ENCODE results near the gene FBXL13. TPM values are rescaled to one million over a fixed set of nuclear protein-coding genes. Genes with fewer than 3 reads are reported as not detected.

Gene FBXL13
- total and polyA plus RNA-seq, 8 donors = 0.42 to 2.4 (median 1.4) TPM

DNA sequence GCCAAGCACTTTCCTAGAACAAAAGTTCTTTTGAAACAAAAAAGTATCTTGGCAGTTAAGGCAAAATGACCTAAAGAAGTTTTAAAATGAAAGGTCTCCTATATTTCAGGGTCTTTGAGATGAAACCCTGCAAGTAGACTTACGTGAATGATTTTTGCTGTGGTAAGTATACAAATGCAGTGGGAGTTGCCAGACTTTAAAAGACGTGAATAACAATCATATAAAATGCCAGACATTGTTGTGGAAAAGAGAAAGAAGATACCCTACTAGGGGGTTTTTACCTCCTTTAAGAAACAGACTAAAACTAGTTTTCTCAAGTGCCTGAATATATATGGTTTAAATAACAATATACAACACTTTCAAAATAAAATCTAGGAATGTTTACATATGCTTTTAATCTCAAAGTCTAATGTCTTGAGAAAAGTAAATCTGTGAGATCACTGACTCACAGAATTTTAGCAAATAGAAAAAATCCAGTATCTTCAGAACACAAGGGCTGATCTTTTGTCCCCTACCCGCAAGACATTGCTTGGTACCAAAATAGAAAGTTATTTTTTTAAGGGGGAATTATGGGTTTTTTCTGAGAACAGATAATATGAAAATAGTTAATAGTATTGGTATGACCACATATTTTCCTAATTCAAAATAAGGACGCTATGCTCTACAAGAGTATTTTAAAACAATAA is 132.3 kb downstream of the FBXL13 start:
- Histone ChIP-seq H3K27me3 (no peaks in the 10 kb centered on the region), H3K4me3 (no peak overlapping the region), H3K9me3 (no peaks in the 10 kb centered on the region), H3K36me3 (no peaks in the 10 kb centered on the region), H3K4me1 (peaks cover 0 to 9% (median 6%) of the 10 kb centered on the region in 3 donors), H3K27ac (no peak overlapping the region)
- DNase-seq = no peak
- intact Hi-C loops (cut with DNase I) = no loop called here
- FAIRE-seq = no peak
- WGBS, 2 donors = 63 to 76% methylated on average over 4 of the region's 4 CpGs
- no peak for ATAC-seq
- TF ChIP-seq, protein P1, sequence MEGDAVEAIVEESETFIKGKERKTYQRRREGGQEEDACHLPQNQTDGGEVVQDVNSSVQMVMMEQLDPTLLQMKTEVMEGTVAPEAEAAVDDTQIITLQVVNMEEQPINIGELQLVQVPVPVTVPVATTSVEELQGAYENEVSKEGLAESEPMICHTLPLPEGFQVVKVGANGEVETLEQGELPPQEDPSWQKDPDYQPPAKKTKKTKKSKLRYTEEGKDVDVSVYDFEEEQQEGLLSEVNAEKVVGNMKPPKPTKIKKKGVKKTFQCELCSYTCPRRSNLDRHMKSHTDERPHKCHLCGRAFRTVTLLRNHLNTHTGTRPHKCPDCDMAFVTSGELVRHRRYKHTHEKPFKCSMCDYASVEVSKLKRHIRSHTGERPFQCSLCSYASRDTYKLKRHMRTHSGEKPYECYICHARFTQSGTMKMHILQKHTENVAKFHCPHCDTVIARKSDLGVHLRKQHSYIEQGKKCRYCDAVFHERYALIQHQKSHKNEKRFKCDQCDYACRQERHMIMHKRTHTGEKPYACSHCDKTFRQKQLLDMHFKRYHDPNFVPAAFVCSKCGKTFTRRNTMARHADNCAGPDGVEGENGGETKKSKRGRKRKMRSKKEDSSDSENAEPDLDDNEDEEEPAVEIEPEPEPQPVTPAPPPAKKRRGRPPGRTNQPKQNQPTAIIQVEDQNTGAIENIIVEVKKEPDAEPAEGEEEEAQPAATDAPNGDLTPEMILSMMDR (IDR thresholded peaks at IDR 0.05) = no peak

DNA sequence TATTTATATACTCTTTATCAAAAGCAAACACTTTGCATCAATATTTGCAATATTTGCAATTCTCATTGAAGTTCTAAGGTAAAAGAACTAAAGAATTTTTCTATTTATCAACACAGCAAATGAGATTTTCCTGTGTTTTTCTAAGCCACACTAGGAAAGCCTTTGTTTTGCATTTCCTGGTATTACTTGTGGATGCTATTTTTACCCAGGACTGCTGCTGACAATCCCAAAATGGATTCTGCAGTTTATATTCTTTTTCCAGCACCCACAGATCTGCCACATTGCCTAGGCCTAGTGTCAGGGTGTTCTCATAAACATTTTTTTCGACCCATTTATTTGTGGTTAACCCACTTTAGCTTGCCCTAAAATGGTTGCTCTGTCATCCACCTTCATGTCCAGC is 135.9 kb downstream of the FBXL13 start:
- no peak for ATAC-seq
- FAIRE-seq = no peak
- intact Hi-C loops (cut with DNase I) = no loop called here
- TF ChIP-seq, protein P1 (IDR thresholded peaks at IDR 0.05) = no peak
- 63 to 77% methylated on average over 1 of the region's 1 CpG for WGBS, 2 donors
- Histone ChIP-seq H3K27ac (no peak overlapping the region), H3K27me3 (no peaks in the 10 kb centered on the region), H3K4me1 (peaks cover 0 to 9% (median 6%) of the 10 kb centered on the region in 3 donors), H3K36me3 (no peaks in the 10 kb centered on the region), H3K9me3 (no peaks in the 10 kb centered on the region), H3K4me3 (no peak overlapping the region)
- DNase-seq = no peak

DNA sequence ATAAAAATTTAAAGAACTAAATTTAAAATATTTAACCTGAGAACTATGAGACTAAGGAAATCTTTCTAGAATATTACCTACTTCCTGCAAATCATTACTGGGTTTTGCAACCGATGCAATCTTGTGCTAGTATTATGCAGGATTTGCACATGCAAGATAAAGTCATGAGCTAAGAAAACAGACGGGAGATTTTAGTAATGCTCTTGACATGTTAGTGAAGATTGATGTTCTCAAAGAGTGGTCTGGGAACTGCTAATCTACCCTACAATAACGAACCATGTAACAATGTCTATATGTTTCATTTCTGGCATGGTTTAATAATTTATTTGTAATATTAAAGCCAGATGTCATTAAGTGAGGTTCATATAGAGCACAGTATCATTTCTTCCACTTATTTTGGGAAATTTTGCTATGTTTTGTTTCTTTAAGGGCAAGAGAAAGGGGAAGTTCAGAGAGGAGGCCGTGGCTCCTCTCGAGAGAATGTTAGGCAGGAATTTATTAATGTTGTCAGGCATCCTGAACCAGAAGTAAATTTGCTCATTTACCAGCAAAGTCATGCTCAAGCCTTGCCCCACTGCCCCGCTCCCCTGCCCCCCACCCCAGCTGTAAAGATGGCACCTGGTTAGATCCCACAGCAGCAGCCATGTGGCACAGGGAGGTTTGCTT is 139.0 kb downstream of the FBXL13 start:
- TF ChIP-seq, protein P1 (IDR thresholded peaks at IDR 0.05) = no peak
- no peak for FAIRE-seq
- no peaks in the 10 kb centered on the region for H3K9me3 ChIP-seq
- H3K4me3 ChIP-seq = no peak overlapping the region
- H3K27ac ChIP-seq = no peak overlapping the region
- ATAC-seq = no peak
- DNase-seq = no peak
- H3K27me3 ChIP-seq = no peaks in the 10 kb centered on the region
- intact Hi-C loops (cut with DNase I) = no loop called here
- H3K4me1 ChIP-seq = peaks cover 0 to 9% (median 6%) of the 10 kb centered on the region in 3 donors
- no peaks in the 10 kb centered on the region for H3K36me3 ChIP-seq
- 62 to 68% methylated on average over 6 of the region's 6 CpGs for WGBS, 2 donors

DNA sequence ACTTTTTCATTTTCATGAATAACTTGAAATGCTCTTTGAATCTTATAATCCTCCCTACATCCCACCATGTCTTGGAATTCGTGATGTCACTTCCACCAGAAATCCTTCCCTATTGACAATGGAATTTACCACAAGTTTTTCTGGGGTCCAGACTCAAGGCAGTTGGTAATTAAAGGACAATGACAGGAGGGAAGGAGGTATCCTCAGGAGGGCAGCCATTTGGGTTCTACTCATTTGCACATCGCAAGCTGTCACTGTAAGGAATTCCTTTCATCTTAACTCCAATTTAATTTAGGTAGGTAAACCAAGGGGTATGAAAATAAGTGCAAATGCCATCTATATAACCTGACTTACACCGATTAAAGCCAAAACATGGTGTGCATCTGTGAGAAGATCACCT is 139.9 kb downstream of the FBXL13 start:
- FAIRE-seq = no peak
- Histone ChIP-seq H3K4me3 (no peak overlapping the region), H3K27me3 (no peaks in the 10 kb centered on the region), H3K27ac (no peak overlapping the region), H3K9me3 (no peaks in the 10 kb centered on the region), H3K36me3 (no peaks in the 10 kb centered on the region), H3K4me1 (peaks cover 0 to 9% (median 6%) of the 10 kb centered on the region in 3 donors)
- WGBS, 2 donors = 83 to 89% methylated on average over 3 of the region's 3 CpGs
- TF ChIP-seq, protein P1 (IDR thresholded peaks at IDR 0.05) = no peak
- DNase-seq = no peak
- intact Hi-C loops (cut with DNase I) = no loop called here
- no peak for ATAC-seq

DNA sequence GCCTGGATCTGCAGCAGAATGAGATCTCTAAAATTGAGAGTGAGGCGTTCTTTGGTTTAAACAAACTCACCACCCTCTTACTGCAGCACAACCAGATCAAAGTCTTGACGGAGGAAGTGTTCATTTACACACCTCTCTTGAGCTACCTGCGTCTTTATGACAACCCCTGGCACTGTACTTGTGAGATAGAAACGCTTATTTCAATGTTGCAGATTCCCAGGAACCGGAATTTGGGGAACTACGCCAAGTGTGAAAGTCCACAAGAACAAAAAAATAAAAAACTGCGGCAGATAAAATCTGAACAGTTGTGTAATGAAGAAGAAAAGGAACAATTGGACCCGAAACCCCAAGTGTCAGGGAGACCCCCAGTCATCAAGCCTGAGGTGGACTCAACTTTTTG is 140.4 kb downstream of the FBXL13 start:
- intact Hi-C loops (cut with DNase I) = no loop called here
- no peaks in the 10 kb centered on the region for H3K36me3 ChIP-seq
- peaks cover 0 to 9% (median 6%) of the 10 kb centered on the region in 3 donors for H3K4me1 ChIP-seq
- no peaks in the 10 kb centered on the region for H3K27me3 ChIP-seq
- no peaks in the 10 kb centered on the region for H3K9me3 ChIP-seq
- no peak overlapping the region for H3K4me3 ChIP-seq
- TF ChIP-seq, protein P1 (IDR thresholded peaks at IDR 0.05) = no peak
- WGBS, 2 donors = 61 to 77% methylated on average over 8 of the region's 8 CpGs
- FAIRE-seq = no peak
- no peak for ATAC-seq
- no peak for DNase-seq
- H3K27ac ChIP-seq = no peak overlapping the region
